HEK293 (cell line): ENCODE measurements around the gene GRB14.

Source experiments
- CTCF ChIA-PET: fragments of 350-600 bp; formaldehyde crosslinking; extraction: SDS; loops from one replicate; lab custom pipeline; 2021; ENCODE audit warnings: antibody characterized with exemption; lab: Yijun Ruan, JAX
- POLR2A ChIA-PET: fragments of 300-600 bp; formaldehyde crosslinking; extraction: SDS; loops from one replicate; lab custom pipeline; 2020; ENCODE audit warnings: antibody characterized with exemption, inconsistent platforms; lab: Yijun Ruan, JAX
- H3K27ac ChIP-seq: fragments of 200-500 bp; sonication (Bioruptor generic); 2 replicates; pipeline ENCODE4 v1.5.1; 2014; ENCODE audit warnings: low read depth, low read length, control low read depth, inconsistent platforms; ENCODE audit errors: extremely low read depth
- H3K36me3 ChIP-seq, 2 experiments: fragments of 200-500 bp in 1 of 2; sonication (Bioruptor generic) in 1 of 2; 1 replicate in 1 of 2; 2 replicates in 1 of 2; pipeline ENCODE4 v1.5.1; 2014 to 2017; ENCODE audit warnings: inconsistent platforms in 2 of 2, low read length in 2 of 2; ENCODE audit not compliant: control insufficient read depth in 2 of 2, insufficient read depth in 1 of 2
- H3K4me1 ChIP-seq: fragments of 200-500 bp; sonication (Bioruptor generic); 2 replicates; pipeline ENCODE4 v1.5.1; 2014; ENCODE audit warnings: mild to moderate bottlenecking, low read length, inconsistent platforms; ENCODE audit not compliant: control insufficient read depth, insufficient read depth
- H3K4me3 ChIP-seq: 2 replicates; pipeline ENCODE4 v1.5.1; 2011; ENCODE audit warnings: low read depth, mild to moderate bottlenecking, control low read depth, low read length, moderate library complexity
- H3K9me3 ChIP-seq: fragments of 200-500 bp; sonication (Bioruptor generic); 2 replicates; pipeline ENCODE4 v1.5.1; 2014; ENCODE audit warnings: low read depth, low read length, inconsistent platforms; ENCODE audit not compliant: control insufficient read depth, insufficient read depth
- BCL6B ChIP-seq: fragments of 450-650 bp; formaldehyde crosslinking; IDR thresholded peaks from 2 replicates; pipeline ENCODE4 v1.5.1; 2017; ENCODE audit warnings: missing biosample characterization, missing genetic modification characterization
- EGR2 ChIP-seq: fragments of 450-650 bp; formaldehyde crosslinking; IDR thresholded peaks from 2 replicates; pipeline ENCODE4 v1.5.1; 2016; ENCODE audit warnings: low read depth, missing biosample characterization, missing genetic modification characterization
- GLI2 ChIP-seq: fragments of 450-650 bp; formaldehyde crosslinking; IDR thresholded peaks from 2 replicates; pipeline ENCODE4; 2017; ENCODE audit warnings: missing biosample characterization, missing genetic modification characterization, low read depth, borderline replicate concordance
- HIC1 ChIP-seq: fragments of 450-650 bp; formaldehyde crosslinking; IDR thresholded peaks from 2 replicates; pipeline ENCODE4 v1.5.1; 2016; ENCODE audit warnings: missing biosample characterization, missing genetic modification characterization
- OSR2 ChIP-seq: fragments of 450-650 bp; formaldehyde crosslinking; IDR thresholded peaks from 2 replicates; pipeline ENCODE4 v1.5.1; 2016; ENCODE audit warnings: missing biosample characterization, missing genetic modification characterization
- PRDM1 ChIP-seq: fragments of 450-650 bp; formaldehyde crosslinking; IDR thresholded peaks from 2 replicates; pipeline ENCODE4; 2016; ENCODE audit warnings: missing biosample characterization, missing genetic modification characterization
- REPIN1 ChIP-seq: fragments of 450-650 bp; formaldehyde crosslinking; IDR thresholded peaks from 2 replicates; pipeline ENCODE4 v1.5.1; 2017; ENCODE audit warnings: missing biosample characterization, missing genetic modification characterization, low read depth
- SALL2 ChIP-seq: fragments of 450-650 bp; formaldehyde crosslinking; IDR thresholded peaks from 2 replicates; pipeline ENCODE4 v1.5.0; 2017; ENCODE audit warnings: missing biosample characterization, mild to moderate bottlenecking, missing genetic modification characterization, borderline replicate concordance
- SP3 ChIP-seq: fragments of 450-650 bp; formaldehyde crosslinking; IDR thresholded peaks from 2 replicates; pipeline ENCODE4 v1.5.1; 2016; ENCODE audit warnings: missing biosample characterization, missing genetic modification characterization
- ZNF133 ChIP-seq: fragments of 450-650 bp; formaldehyde crosslinking; IDR thresholded peaks from 2 replicates; pipeline ENCODE4 v1.5.1; 2016; ENCODE audit warnings: missing biosample characterization, missing genetic modification characterization
- ZNF138 ChIP-seq: fragments of 450-650 bp; formaldehyde crosslinking; IDR thresholded peaks from 2 replicates; pipeline ENCODE4 v1.5.1; 2016; ENCODE audit warnings: missing biosample characterization, missing genetic modification characterization, borderline replicate concordance
- ZNF2 ChIP-seq: fragments of 450-650 bp; formaldehyde crosslinking; IDR thresholded peaks from 2 replicates; pipeline ENCODE4 v1.5.1; 2016; ENCODE audit warnings: missing biosample characterization, missing genetic modification characterization
- ZNF248 ChIP-seq: fragments of 450-650 bp; formaldehyde crosslinking; IDR thresholded peaks from 2 replicates; pipeline ENCODE4 v1.5.1; 2017; ENCODE audit warnings: missing biosample characterization, missing genetic modification characterization
- ZNF302 ChIP-seq: fragments of 450-650 bp; formaldehyde crosslinking; IDR thresholded peaks from 2 replicates; pipeline ENCODE4 v1.5.1; 2016; ENCODE audit warnings: missing biosample characterization, missing genetic modification characterization, low read depth
- ZNF324 ChIP-seq: fragments of 450-650 bp; formaldehyde crosslinking; IDR thresholded peaks from 2 replicates; pipeline ENCODE4 v1.5.1; 2016; ENCODE audit warnings: missing biosample characterization, missing genetic modification characterization
- ZNF37A ChIP-seq: fragments of 450-650 bp; IDR thresholded peaks from 2 replicates; pipeline ENCODE4 v1.5.1; 2018; ENCODE audit warnings: missing biosample characterization, missing genetic modification characterization
- ZNF488 ChIP-seq: fragments of 450-650 bp; formaldehyde crosslinking; IDR thresholded peaks from 2 replicates; pipeline ENCODE4 v1.5.1; 2016; ENCODE audit warnings: missing biosample characterization, missing genetic modification characterization
- ZNF501 ChIP-seq: fragments of 450-650 bp; formaldehyde crosslinking; IDR thresholded peaks from 2 replicates; pipeline ENCODE4 v1.5.1; 2016; ENCODE audit warnings: missing biosample characterization, missing genetic modification characterization
- ZNF510 ChIP-seq: fragments of 450-650 bp; formaldehyde crosslinking; IDR thresholded peaks from 2 replicates; pipeline ENCODE4 v1.5.1; 2018; ENCODE audit warnings: mild to moderate bottlenecking, missing genetic modification characterization, missing biosample characterization; ENCODE audit not compliant: insufficient replicate concordance
- ZNF513 ChIP-seq: fragments of 450-650 bp; IDR thresholded peaks from 2 replicates; pipeline ENCODE4 v1.5.1; 2018; ENCODE audit warnings: missing biosample characterization, missing genetic modification characterization
- ZNF521 ChIP-seq: fragments of 450-650 bp; formaldehyde crosslinking; IDR thresholded peaks from 2 replicates; pipeline ENCODE4 v1.5.1; 2017; ENCODE audit warnings: missing biosample characterization, mild to moderate bottlenecking, missing genetic modification characterization
- ZNF530 ChIP-seq: fragments of 450-650 bp; formaldehyde crosslinking; IDR thresholded peaks from 2 replicates; pipeline ENCODE4 v1.5.1; 2016; ENCODE audit warnings: low read depth, missing biosample characterization, missing genetic modification characterization
- ZNF585B ChIP-seq: fragments of 450-650 bp; formaldehyde crosslinking; IDR thresholded peaks from 2 replicates; pipeline ENCODE4 v1.5.1; 2016; ENCODE audit warnings: missing biosample characterization, missing genetic modification characterization
- ZNF626 ChIP-seq: fragments of 450-650 bp; sonication (Bioruptor Pico); formaldehyde crosslinking; IDR thresholded peaks from 2 replicates; pipeline ENCODE4 v1.5.1; 2018; ENCODE audit warnings: missing biosample characterization, missing genetic modification characterization, inconsistent platforms
- ZNF670 ChIP-seq: fragments of 450-650 bp; formaldehyde crosslinking; IDR thresholded peaks from 2 replicates; pipeline ENCODE4 v1.5.1; 2016; ENCODE audit warnings: missing biosample characterization, missing genetic modification characterization, low read depth
- ZNF792 ChIP-seq: fragments of 450-650 bp; formaldehyde crosslinking; IDR thresholded peaks from 2 replicates; pipeline ENCODE4 v1.5.1; 2016; ENCODE audit warnings: missing biosample characterization, missing genetic modification characterization
- ZXDB ChIP-seq: fragments of 450-650 bp; formaldehyde crosslinking; IDR thresholded peaks from 2 replicates; pipeline ENCODE4 v1.5.1; 2016; ENCODE audit warnings: missing biosample characterization, missing genetic modification characterization

Gene GRB14

GRCh38 chr2:164515030-164515429 lies 106.3 kb downstream of the GRB14 start (continued):
- no peak for TF ChIP-seq ZNF513 (tag by site-specific recombination)
- no peak for TF ChIP-seq ZNF530 (tag by site-specific recombination)
- no peak for TF ChIP-seq ZNF302 (tag by site-specific recombination)

GRCh38 chr2:164514491-164514890 lies 106.8 kb downstream of the GRB14 start:
- no peak for TF ChIP-seq SALL2 (tag by site-specific recombination)
- TF ChIP-seq ZNF501 (tag by site-specific recombination) = no peak
- TF ChIP-seq EGR2 = no peak
- TF ChIP-seq ZNF2 (tag by site-specific recombination) = no peak
- TF ChIP-seq REPIN1 (tag by site-specific recombination) = no peak
- no peak for TF ChIP-seq PRDM1
- no peak for TF ChIP-seq ZNF510 (tag by site-specific recombination)
- no peak for TF ChIP-seq ZNF585B (tag by site-specific recombination)
- no peak for TF ChIP-seq ZNF248 (tag by site-specific recombination)
- TF ChIP-seq ZXDB (tag by site-specific recombination) = no peak
- no peak for TF ChIP-seq HIC1 (tag by site-specific recombination)
- TF ChIP-seq ZNF670 (tag by site-specific recombination) = no peak
- TF ChIP-seq ZNF521 (tag by site-specific recombination) = no peak
- TF ChIP-seq SP3 (tag by site-specific recombination) = no peak
- no peak for TF ChIP-seq ZNF133 (tag by site-specific recombination)
- no peak for TF ChIP-seq ZNF324 (tag by site-specific recombination)
- no peak for TF ChIP-seq GLI2 (tag by site-specific recombination)
- Histone ChIP-seq H3K4me3 (no peak overlapping the region), H3K4me1 (no peaks in the 10 kb centered on the region), H3K9me3 (no peaks in the 10 kb centered on the region), H3K36me3 (no peaks in the 10 kb centered on the region), H3K27ac (no peak overlapping the region)
- ChIA-PET POLR2A (no interaction called here), CTCF (interaction anchor here (0.6 to 1.0 kb wide), 3 partner anchors 85 to 1324 kb away, joined by 3 to 5 read pairs (median 3); no protein-coding TSS in a partner anchor)

- H3K27ac ChIP-seq = no peak overlapping the region
- H3K4me1 ChIP-seq = no peaks in the 10 kb centered on the region
- no peaks in the 10 kb centered on the region for H3K36me3 ChIP-seq
- CTCF ChIA-PET = interaction anchor here (1.1 kb wide), 1 partner anchor 47 kb away, joined by 3 read pairs; no protein-coding TSS in a partner anchor
- no peak overlapping the region for H3K4me3 ChIP-seq
- POLR2A ChIA-PET = no interaction called here
- no peaks in the 10 kb centered on the region for H3K9me3 ChIP-seq
- TF ChIP-seq ZNF138 (no peak), ZNF792 (tag by site-specific recombination) (no peak), BCL6B (tag by site-specific recombination) (no peak), ZNF488 (tag by site-specific recombination) (no peak), ZNF626 (tag by site-specific recombination) (no peak), ZNF37A (tag by site-specific recombination) (no peak), OSR2 (tag by site-specific recombination) (no peak)
Measured at GRCh38 chr2:164512871-164513270, 108.4 kb downstream of the GRB14 start.
